Activated naive CD4-positive, alpha-beta T cell treated with anti-CD3 and anti-CD28 coated beads for 36 hours (primary cell): Measurements from ENCODE around the gene MPPE1. TPM values are rescaled to one million over a fixed set of nuclear protein-coding genes. Genes with fewer than 3 reads are reported as not detected.
"Not testable (repeated sequence)": the region's sequence is repeated elsewhere in the genome, so short reads cannot be mapped to it uniquely, and the experiment has no call there.

ENCODE experiments used
- CTCF ChIA-PET: fragments of 350-600 bp; sonication (Branson Sonifier 250); formaldehyde crosslinking; loops from one replicate; lab custom pipeline; 2021; ENCODE audit warnings: antibody characterized with exemption; lab: Charles Lee
- DNase-seq: peaks from one replicate; pipeline ENCODE4 v3.0.0-alpha.2; 2020
- H3K27ac Mint-ChIP-seq: one replicate; pipeline ENCODE4 v1.8.0; 2021; ENCODE audit warnings: mild to moderate bottlenecking, mixed read lengths
- H3K27me3 Mint-ChIP-seq: one replicate; pipeline ENCODE4 v1.8.0; 2021; ENCODE audit warnings: low read depth, mixed read lengths
- H3K36me3 Mint-ChIP-seq: one replicate; pipeline ENCODE4 v1.8.0; 2021; ENCODE audit warnings: low read depth, mixed read lengths
- H3K4me1 Mint-ChIP-seq: one replicate; pipeline ENCODE4 v1.8.0; 2021; ENCODE audit warnings: low read depth, mixed read lengths
- H3K4me3 Mint-ChIP-seq: one replicate; pipeline ENCODE4 v1.8.0; 2021; ENCODE audit warnings: mild to moderate bottlenecking, moderate library complexity, mixed read lengths
- H3K9me3 Mint-ChIP-seq: one replicate; pipeline ENCODE4 v1.8.0; 2021; ENCODE audit warnings: mixed read lengths
- intact Hi-C: fragments of 100-400 bp; cut with micrococcal nuclease; formaldehyde crosslinking; loops from one replicate; pipeline ENCODE4 v1.15.1; 2023
- total RNA-seq, 2 experiments: library from RNA; stranded (reverse); gene quantifications; one replicate each; pipeline ENCODE4 v1.2.3, GENCODE V29; 2021

MPPE1 gene
- total RNA-seq, 2 experiments from 2014 or later: 30.4 to 34.3 TPM

GRCh38 chr18:11919522-11919921 is 11.4 kb upstream of the MPPE1 start:
- H3K36me3 Mint-ChIP-seq, H3K27ac Mint-ChIP-seq, H3K4me1 Mint-ChIP-seq, intact Hi-C loops, H3K9me3 Mint-ChIP-seq, H3K4me3 Mint-ChIP-seq, DNase-seq, H3K27me3 Mint-ChIP-seq, CTCF ChIA-PET: not testable (repeated sequence)

GRCh38 chr18:11916880-11917279 is 8.8 kb upstream of the MPPE1 start:
- H3K27me3 Mint-ChIP-seq, H3K4me3 Mint-ChIP-seq, H3K9me3 Mint-ChIP-seq, CTCF ChIA-PET, H3K4me1 Mint-ChIP-seq, intact Hi-C loops, DNase-seq, H3K36me3 Mint-ChIP-seq, H3K27ac Mint-ChIP-seq: not testable (repeated sequence)

- DNase-seq: peak; percentile 17
- peak overlapping the region; percentile 85 for H3K27ac Mint-ChIP-seq
- H3K4me3 Mint-ChIP-seq: peak overlapping the region; percentile 78
- peaks cover 20% of the 10 kb centered on the region for H3K4me1 Mint-ChIP-seq
- H3K36me3 Mint-ChIP-seq: peaks cover 4% of the 10 kb centered on the region
- H3K9me3 Mint-ChIP-seq: no peaks in the 10 kb centered on the region
- CTCF ChIA-PET: interaction anchor here (0.6 to 1.2 kb wide), 2 partner anchors 86 to 163 kb away, joined by 4 read pairs; no protein-coding TSS in a partner anchor
- intact Hi-C loops: loop anchor here (2.0 kb wide), 1 partner anchor 467 kb away; the partner anchor contains the start of gene AFG3L2
- no peaks in the 10 kb centered on the region for H3K27me3 Mint-ChIP-seq
Observed at GRCh38 chr18:11909591-11910026, 1.5 kb upstream of the MPPE1 start.

GRCh38 chr18:11909061-11909455 is 941 bp upstream of the MPPE1 start:
- H3K4me1 Mint-ChIP-seq: peaks cover 20% of the 10 kb centered on the region
- peaks cover 4% of the 10 kb centered on the region for H3K36me3 Mint-ChIP-seq
- H3K9me3 Mint-ChIP-seq: no peaks in the 10 kb centered on the region
- peak overlapping the region; percentile 78 for H3K4me3 Mint-ChIP-seq
- DNase-seq: no peak
- intact Hi-C loops: loop anchor here (2.0 kb wide), 1 partner anchor 468 kb away; the partner anchor contains the start of gene AFG3L2
- H3K27me3 Mint-ChIP-seq: no peaks in the 10 kb centered on the region
- H3K27ac Mint-ChIP-seq: peak overlapping the region; percentile 85
- CTCF ChIA-PET: interaction anchor here (1.2 kb wide), 1 partner anchor 87 kb away, joined by 4 read pairs; no protein-coding TSS in a partner anchor

- peak; percentile 9 for DNase-seq
- H3K27me3 Mint-ChIP-seq: no peaks in the 10 kb centered on the region
- intact Hi-C loops: no loop called here
- peak overlapping the region; percentile 93 for H3K27ac Mint-ChIP-seq
- H3K9me3 Mint-ChIP-seq: no peaks in the 10 kb centered on the region
- H3K36me3 Mint-ChIP-seq: peaks cover 12% of the 10 kb centered on the region
- H3K4me3 Mint-ChIP-seq: peak overlapping the region; percentile 89
- peaks cover 28% of the 10 kb centered on the region for H3K4me1 Mint-ChIP-seq
- CTCF ChIA-PET: interaction anchor here (1.4 to 1.5 kb wide), 2 partner anchors 31 to 87 kb away, joined by 5 to 6 read pairs; no protein-coding TSS in a partner anchor
Observed at GRCh38 chr18:11906926-11907874, 917 bp downstream of the MPPE1 start.

DNA sequence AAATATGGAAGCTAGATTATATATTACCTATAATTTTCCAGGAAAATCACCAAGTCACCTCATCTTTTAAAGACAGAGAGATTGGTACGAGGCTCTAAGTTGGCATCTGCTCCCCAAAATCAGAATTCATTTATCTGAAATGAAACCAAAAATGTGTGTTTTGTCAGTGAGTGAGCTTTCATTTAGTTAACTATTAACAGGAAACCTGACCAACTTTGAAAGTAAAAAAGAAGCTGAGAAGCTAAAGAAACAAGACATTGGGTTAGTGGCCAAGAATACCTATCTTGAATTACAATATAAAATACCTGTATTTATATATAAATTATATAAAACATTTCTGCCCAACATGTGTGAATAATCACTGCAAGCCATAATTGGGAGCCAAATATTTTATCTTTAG is 1.9 kb downstream of the MPPE1 start:
- Mint-ChIP-seq H3K27me3 (no peaks in the 10 kb centered on the region), H3K36me3 (peaks cover 17% of the 10 kb centered on the region), H3K4me1 (peaks cover 28% of the 10 kb centered on the region), H3K9me3 (no peaks in the 10 kb centered on the region), H3K4me3 (no peak overlapping the region), H3K27ac (no peak overlapping the region)
- DNase-seq: no peak
- intact Hi-C loops: no loop called here
- CTCF ChIA-PET: interaction anchor here (0.8 to 1.5 kb wide), 4 partner anchors 31 to 173 kb away, joined by 3 to 6 read pairs (median 5); no protein-coding TSS in a partner anchor

GRCh38 chr18:11905613-11906012 is 2.5 kb downstream of the MPPE1 start:
- intact Hi-C loops: no loop called here
- CTCF ChIA-PET: interaction anchor here (0.9 to 1.5 kb wide), 3 partner anchors 31 to 88 kb away, joined by 3 to 6 read pairs (median 5); no protein-coding TSS in a partner anchor
- Mint-ChIP-seq H3K4me1 (peaks cover 28% of the 10 kb centered on the region), H3K27ac (no peak overlapping the region), H3K4me3 (no peak overlapping the region), H3K36me3 (peaks cover 17% of the 10 kb centered on the region), H3K9me3 (no peaks in the 10 kb centered on the region), H3K27me3 (no peaks in the 10 kb centered on the region)
- no peak for DNase-seq

DNA sequence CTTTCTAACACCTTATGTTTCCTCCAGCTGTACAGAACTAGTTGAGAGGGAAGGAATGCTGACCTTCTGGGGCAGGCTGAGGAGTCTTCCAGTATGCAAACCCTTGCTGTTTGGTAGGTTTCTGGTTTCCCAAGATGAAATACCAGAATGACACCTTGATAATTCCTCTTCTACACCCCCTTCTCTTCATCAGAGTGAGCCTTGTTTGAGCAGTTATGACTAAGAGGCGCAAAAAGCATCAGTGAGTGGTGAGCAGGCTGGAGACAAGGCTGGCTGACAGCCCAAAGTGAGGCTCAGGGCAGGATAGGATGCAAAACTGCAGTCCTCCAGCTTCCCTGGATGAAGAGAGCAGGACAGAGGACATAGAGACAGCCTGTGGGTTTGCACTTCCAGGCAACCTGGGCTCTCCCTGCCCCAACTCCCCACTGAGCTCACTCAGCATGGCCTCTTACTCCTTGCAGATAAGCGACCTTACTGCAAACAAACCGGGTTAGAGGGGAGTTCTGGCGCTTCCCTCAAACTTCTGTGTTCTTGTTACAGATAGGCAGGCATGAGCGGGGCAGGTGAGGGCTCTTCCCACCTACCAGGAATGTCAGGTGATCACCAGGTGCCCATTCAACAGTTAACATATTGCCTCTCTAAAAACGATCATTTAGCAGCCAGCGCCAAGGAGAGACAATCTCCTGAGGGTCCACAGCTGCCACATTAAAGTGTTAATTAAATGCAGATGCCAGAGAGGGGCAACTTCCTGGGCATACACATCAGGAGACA is 5.4 kb downstream of the MPPE1 start:
- intact Hi-C loops: no loop called here
- Mint-ChIP-seq H3K4me1 (peaks cover 23% of the 10 kb centered on the region), H3K27ac (no peak overlapping the region), H3K36me3 (peaks cover 19% of the 10 kb centered on the region), H3K27me3 (no peaks in the 10 kb centered on the region), H3K4me3 (no peak overlapping the region), H3K9me3 (no peaks in the 10 kb centered on the region)
- no peak for DNase-seq
- CTCF ChIA-PET: interaction anchor here (1.0 kb wide), 1 partner anchor 136 kb away, joined by 4 read pairs; no protein-coding TSS in a partner anchor

DNA sequence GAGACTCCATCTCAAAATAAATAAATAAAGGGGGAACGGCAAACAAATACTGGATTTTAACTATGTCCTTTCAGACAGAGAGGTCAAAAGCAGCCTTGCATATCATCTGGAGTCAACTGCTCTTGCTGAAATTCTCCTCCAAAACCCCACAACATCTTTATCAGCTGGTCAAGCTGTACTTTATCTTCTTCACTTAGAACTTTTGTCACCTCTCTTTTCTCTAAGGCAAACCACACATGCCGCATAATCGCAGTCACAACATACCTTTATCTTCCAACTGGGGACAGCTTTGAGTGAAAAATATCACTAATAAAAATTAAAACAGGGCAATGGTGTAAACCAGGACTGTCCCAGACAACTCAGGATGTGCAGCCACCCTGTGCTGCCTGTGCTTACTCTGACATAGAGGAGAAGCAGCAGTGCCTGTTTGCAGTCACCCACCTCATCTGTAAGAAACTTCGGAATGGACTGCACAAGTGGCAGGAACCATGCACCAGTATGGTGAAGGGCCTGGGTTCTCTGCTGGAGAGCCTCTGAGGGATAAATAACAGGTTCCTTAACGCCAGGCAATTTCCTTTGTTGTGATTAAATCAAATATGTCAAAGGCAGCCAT is 6.2 kb downstream of the MPPE1 start:
- CTCF ChIA-PET: interaction anchor here (1.0 kb wide), 1 partner anchor 137 kb away, joined by 4 read pairs; no protein-coding TSS in a partner anchor
- H3K27me3 Mint-ChIP-seq: no peaks in the 10 kb centered on the region
- no peak for DNase-seq
- no peaks in the 10 kb centered on the region for H3K9me3 Mint-ChIP-seq
- H3K4me1 Mint-ChIP-seq: peaks cover 18% of the 10 kb centered on the region
- peaks cover 17% of the 10 kb centered on the region for H3K36me3 Mint-ChIP-seq
- intact Hi-C loops: no loop called here
- H3K4me3 Mint-ChIP-seq: no peak overlapping the region
- no peak overlapping the region for H3K27ac Mint-ChIP-seq

- intact Hi-C loops: no loop called here
- Mint-ChIP-seq H3K4me3 (no peak overlapping the region), H3K27ac (no peak overlapping the region), H3K9me3 (no peaks in the 10 kb centered on the region), H3K27me3 (no peaks in the 10 kb centered on the region), H3K36me3 (peaks cover 26% of the 10 kb centered on the region), H3K4me1 (peaks cover 8% of the 10 kb centered on the region)
- CTCF ChIA-PET: no interaction called here
- no peak for DNase-seq
Observed at GRCh38 chr18:11899063-11899462, 9.1 kb downstream of the MPPE1 start.

DNA sequence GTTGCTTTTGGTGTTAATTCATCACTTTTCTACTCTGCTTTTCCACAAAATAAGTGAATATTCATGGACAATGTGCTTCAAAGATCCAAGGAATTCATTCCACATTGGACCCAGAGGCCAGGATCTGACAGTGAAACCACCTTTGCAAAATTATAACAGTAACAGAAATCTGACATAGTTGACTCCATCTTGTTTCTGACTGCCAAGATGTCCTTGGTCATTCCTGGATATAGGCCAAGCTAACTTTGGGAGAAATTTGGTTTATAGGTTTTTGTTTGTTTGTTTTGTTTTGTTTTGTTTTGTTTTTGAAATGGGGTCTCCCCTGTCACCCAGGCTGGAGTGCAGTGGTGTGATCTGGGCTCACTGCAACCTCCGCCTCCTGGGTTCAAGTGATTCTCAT is 10.3 kb downstream of the MPPE1 start:
- DNase-seq: no peak
- CTCF ChIA-PET: no interaction called here
- Mint-ChIP-seq H3K36me3 (peaks cover 32% of the 10 kb centered on the region), H3K4me1 (peaks cover 4% of the 10 kb centered on the region), H3K4me3 (no peak overlapping the region), H3K27me3 (no peaks in the 10 kb centered on the region), H3K27ac (no peak overlapping the region), H3K9me3 (no peaks in the 10 kb centered on the region)
- intact Hi-C loops: no loop called here
